ENCODE results near the gene PRC1. TPM values are rescaled to one million over a fixed set of nuclear protein-coding genes. Genes with fewer than 3 reads are reported as not detected.

The PRC1 gene
- total and polyA plus RNA-seq, 2 donors from 2014 or later = 3.4 to 6.6 TPM

- intact Hi-C loops (cut with DNase I) = no loop called here
- peaks cover 0 to 25% (median 24%) of the 10 kb centered on the region in 3 donors for H3K36me3 ChIP-seq (ENCODE audit: control insufficient read depth in 2 of 3, insufficient read depth in 3 of 3, low read length in 3 of 3)
- no peak for FAIRE-seq
Measured at GRCh38 chr15:90949979-90950675, 44.2 kb downstream of the PRC1 start.

GRCh38 chr15:90948506-90948905 is 45.8 kb downstream of the PRC1 start:
- no peak overlapping the region for H3K9ac ChIP-seq (ENCODE audit: low read length in 3 of 3)
- no peaks in the 10 kb centered on the region for H3K27me3 ChIP-seq (ENCODE audit: control insufficient read depth, insufficient read depth, low read length)
- no peak for FAIRE-seq
- peak in 1 of 5 donors; percentile 66 for DNase-seq
- no peaks in the 10 kb centered on the region for H3K9me3 ChIP-seq (ENCODE audit: control insufficient read depth in 2 of 3, insufficient read depth in 1 of 3, low read length in 3 of 3)
- no peak for TF ChIP-seq CTCF (IDR thresholded peaks at IDR 0.05; ENCODE audit: borderline replicate concordance, extremely low read depth, insufficient read depth)
- H3K36me3 ChIP-seq (ENCODE audit: control insufficient read depth in 2 of 3, insufficient read depth in 3 of 3, low read length in 3 of 3) = peaks cover 0 to 31% (median 31%) of the 10 kb centered on the region in 3 donors
- no peak overlapping the region for H3K4me3 ChIP-seq (ENCODE audit: low read length in 3 of 3)
- no peak overlapping the region for H3K27ac ChIP-seq (ENCODE audit: low read depth in 2 of 2, low read length in 2 of 2)
- intact Hi-C loops (cut with DNase I) = no loop called here
- no peaks in the 10 kb centered on the region for H3K4me1 ChIP-seq (ENCODE audit: control insufficient read depth in 2 of 3, insufficient read depth in 2 of 3, low read depth in 1 of 3, low read length in 3 of 3)

More at GRCh38 chr15:90949979-90950675, 44.2 kb downstream of the PRC1 start:
- Histone ChIP-seq H3K27ac (ENCODE audit: low read depth in 2 of 2, low read length in 2 of 2) (no peak overlapping the region), H3K9me3 (ENCODE audit: control insufficient read depth in 2 of 3, insufficient read depth in 1 of 3, low read length in 3 of 3) (no peaks in the 10 kb centered on the region), H3K4me1 (ENCODE audit: control insufficient read depth in 2 of 3, insufficient read depth in 2 of 3, low read depth in 1 of 3, low read length in 3 of 3) (no peaks in the 10 kb centered on the region), H3K9ac (ENCODE audit: low read length in 3 of 3) (no peak overlapping the region), H3K27me3 (ENCODE audit: control insufficient read depth, insufficient read depth, low read length) (no peaks in the 10 kb centered on the region), H3K4me3 (ENCODE audit: low read length in 3 of 3) (no peak overlapping the region)
- peak in 1 of 5 donors; percentile 71 for DNase-seq
- TF ChIP-seq CTCF (IDR thresholded peaks at IDR 0.05; ENCODE audit: borderline replicate concordance, extremely low read depth, insufficient read depth) = no peak

- H3K4me3 ChIP-seq (ENCODE audit: low read length in 3 of 3) = no peak overlapping the region
- DNase-seq = peak in 1 of 5 donors; percentile 55
- no peaks in the 10 kb centered on the region for H3K4me1 ChIP-seq (ENCODE audit: control insufficient read depth in 2 of 3, insufficient read depth in 2 of 3, low read depth in 1 of 3, low read length in 3 of 3)
- H3K36me3 ChIP-seq (ENCODE audit: control insufficient read depth in 2 of 3, insufficient read depth in 3 of 3, low read length in 3 of 3) = peaks cover 0 to 37% (median 35%) of the 10 kb centered on the region in 3 donors
- no peak overlapping the region for H3K27ac ChIP-seq (ENCODE audit: low read depth in 2 of 2, low read length in 2 of 2)
- no peak overlapping the region for H3K9ac ChIP-seq (ENCODE audit: low read length in 3 of 3)
- H3K27me3 ChIP-seq (ENCODE audit: control insufficient read depth, insufficient read depth, low read length) = no peaks in the 10 kb centered on the region
- intact Hi-C loops (cut with DNase I) = no loop called here
- no peak for FAIRE-seq
- H3K9me3 ChIP-seq (ENCODE audit: control insufficient read depth in 2 of 3, insufficient read depth in 1 of 3, low read length in 3 of 3) = no peaks in the 10 kb centered on the region
- no peak for TF ChIP-seq CTCF (IDR thresholded peaks at IDR 0.05; ENCODE audit: borderline replicate concordance, extremely low read depth, insufficient read depth)
Measured at GRCh38 chr15:90947577-90948357, 46.6 kb downstream of the PRC1 start.

Measured in kidney (tissue), 14 donors.